ENCODE measurements around the gene DCAF5.

- TF ChIP-seq POLR2A (IDR thresholded peaks at IDR 0.05; ENCODE audit: low read length) (no peak), GATA1 (IDR thresholded peaks at IDR 0.05; ENCODE audit: low read depth, low read length) (no peak)
Measured at GRCh38 chr14:69133206-69134125, 19.5 kb downstream of the DCAF5 start.
